Erythroblast (primary cell): Measurements from ENCODE around the gene RNF223.

Experiments
- GATA1 ChIP-seq: IDR thresholded peaks from 2 replicates; pipeline ENCODE4 v1.6.1; 2011; ENCODE audit warnings: low read depth, mild to moderate bottlenecking, control low read depth, low read length, moderate library complexity
- POLR2A ChIP-seq: IDR thresholded peaks from 2 replicates; pipeline ENCODE4 v1.6.1; 2011; ENCODE audit warnings: mild to moderate bottlenecking, low read length

DNA sequence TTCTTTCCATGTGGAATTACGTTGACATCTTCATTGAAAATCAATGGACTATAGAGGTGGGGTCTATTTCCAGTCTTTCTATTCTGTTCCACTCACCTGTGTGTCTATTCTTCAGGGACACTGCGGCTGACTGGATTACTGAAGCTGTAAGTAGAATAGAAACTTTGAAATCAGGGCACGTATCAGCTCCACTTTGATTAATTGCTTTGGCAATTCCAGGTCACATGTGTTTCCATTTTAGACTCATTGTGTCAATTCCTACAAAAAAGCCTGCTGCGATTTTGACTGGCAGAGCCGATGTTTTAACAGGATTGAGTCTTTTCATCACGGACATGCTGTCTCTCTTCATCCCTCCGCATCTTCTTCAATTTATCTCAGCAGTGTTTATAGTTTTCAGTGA is 20.9 kb upstream of the RNF223 start:
- TF ChIP-seq POLR2A, result no peak
- TF ChIP-seq GATA1, result no peak
